ENCODE measurements around the gene JMJD8.

DNA sequence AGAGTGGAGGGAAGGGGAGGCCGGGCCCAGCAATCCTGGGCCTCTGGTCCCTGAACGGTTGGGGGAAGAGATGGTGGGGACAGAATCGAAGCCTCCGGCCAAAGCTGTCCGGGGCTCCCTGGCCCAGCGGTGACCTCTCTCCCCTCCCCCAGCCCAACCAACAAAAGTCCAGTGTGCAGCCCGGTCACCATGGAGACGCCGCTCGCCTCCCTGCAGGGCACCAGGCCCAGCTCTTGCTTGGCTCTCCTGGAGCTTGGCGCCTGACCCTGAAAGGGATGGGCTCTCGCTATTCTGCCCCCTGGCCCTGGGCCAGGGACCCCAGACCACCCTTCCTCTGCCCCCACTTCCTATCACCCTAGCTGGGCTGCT is 32.0 kb upstream of the JMJD8 start:
- TF ChIP-seq CTCF (conservative IDR thresholded peaks at IDR 0.05; ENCODE audit: low read length) (no peak), EZH2phosphoT487 (IDR thresholded peaks at IDR 0.05; ENCODE audit: borderline replicate concordance, low read depth, low read length) (no peak)
